DOHH2 (cell line): ENCODE results near the gene SLC7A4.

Experiments used
- H3F3A ChIP-seq: fragments of 200-600 bp; sonication (generic), shearing (Covaris generic); 2 replicates; pipeline ENCODE4 v1.6.0; 2016; ENCODE audit warnings: antibody characterized with exemption, mild to moderate bottlenecking; ENCODE audit not compliant: control insufficient read depth, insufficient read depth
- H3K27ac ChIP-seq: fragments of 200-600 bp; sonication (generic); 2 replicates; pipeline ENCODE4 v1.5.1; 2014; ENCODE audit warnings: low read depth, mild to moderate bottlenecking, low read length, moderate library complexity
- H3K27me3 ChIP-seq: fragments of 200-600 bp; sonication (generic); 2 replicates; pipeline ENCODE4 v1.6.1; 2014; ENCODE audit warnings: mild to moderate bottlenecking, low read length, mixed read lengths; ENCODE audit not compliant: control insufficient read depth
- H3K36me3 ChIP-seq: fragments of 200-600 bp; sonication (generic); 2 replicates; pipeline ENCODE4 v1.6.1; 2014; ENCODE audit warnings: mild to moderate bottlenecking, low read length, moderate library complexity, mixed read lengths; ENCODE audit not compliant: control insufficient read depth
- H3K4me1 ChIP-seq: fragments of 200-600 bp; sonication (generic); 2 replicates; pipeline ENCODE4 v1.6.1; 2014; ENCODE audit warnings: mild to moderate bottlenecking, low read length, mixed read lengths; ENCODE audit not compliant: control insufficient read depth
- H3K4me2 ChIP-seq: fragments of 200-600 bp; sonication (generic); 2 replicates; pipeline ENCODE4 v1.6.0; 2014; ENCODE audit warnings: mild to moderate bottlenecking, low read length, moderate library complexity
- H3K4me3 ChIP-seq: fragments of 200-600 bp; sonication (generic); 2 replicates; pipeline ENCODE4 v1.5.1; 2014; ENCODE audit warnings: mild to moderate bottlenecking, low read length, mixed read lengths
- H3K79me2 ChIP-seq: fragments of 200-600 bp; sonication (generic); 2 replicates; pipeline ENCODE4 v1.6.1; 2014; ENCODE audit warnings: mild to moderate bottlenecking, low read length, mixed read lengths; ENCODE audit not compliant: control insufficient read depth
- H3K9me2 ChIP-seq: fragments of 200-600 bp; sonication (generic); replicated peaks from 2 replicates; pipeline ENCODE4 v1.6.1; 2014; ENCODE audit warnings: mild to moderate bottlenecking, low read length, mixed read lengths; ENCODE audit not compliant: control insufficient read depth
- H3K9me3 ChIP-seq: fragments of 200-600 bp; sonication (generic); 2 replicates; pipeline ENCODE4 v1.6.1; 2014; ENCODE audit warnings: antibody characterized with exemption, low read length, mixed read lengths; ENCODE audit not compliant: control insufficient read depth, insufficient read depth
- H4K20me1 ChIP-seq: fragments of 200-600 bp; sonication (generic); 2 replicates; pipeline ENCODE4 v1.6.0; 2014; ENCODE audit warnings: low read depth, mild to moderate bottlenecking, antibody characterized with exemption, low read length, moderate library complexity; ENCODE audit not compliant: control insufficient read depth, insufficient read depth
- CTCF ChIP-seq: fragments of 200-600 bp; sonication (generic); IDR thresholded peaks from one replicate; pipeline ENCODE4 v1.5.1; 2014; ENCODE audit warnings: antibody characterized with exemption, mild to moderate bottlenecking, low read depth, low read length; ENCODE audit not compliant: poor library complexity, severe bottlenecking
- EZH2phosphoT487 ChIP-seq: fragments of 200-600 bp; sonication (generic); IDR thresholded peaks from 2 replicates; pipeline ENCODE4 v1.6.1; 2017; ENCODE audit warnings: borderline replicate concordance, mild to moderate bottlenecking, antibody characterized with exemption, low read length, moderate library complexity, mixed read lengths

The SLC7A4 gene

GRCh38 chr22:20990184-20991180 lies 41.9 kb downstream of the SLC7A4 start:
- H3K4me3 ChIP-seq: no peak overlapping the region
- no peak overlapping the region for H3K27ac ChIP-seq
- H3F3A ChIP-seq: no peaks in the 10 kb centered on the region
- TF ChIP-seq CTCF: no peak
- no peak for TF ChIP-seq EZH2phosphoT487
- H3K4me2 ChIP-seq: no peak overlapping the region
- H3K9me3 ChIP-seq: no peaks in the 10 kb centered on the region
- peaks cover 8% of the 10 kb centered on the region for H3K4me1 ChIP-seq
- H3K27me3 ChIP-seq: no peaks in the 10 kb centered on the region
- no peaks in the 10 kb centered on the region for H3K79me2 ChIP-seq
- H3K9me2 ChIP-seq: no peaks in the 10 kb centered on the region
- peaks cover 55% of the 10 kb centered on the region for H3K36me3 ChIP-seq
- no peaks in the 10 kb centered on the region for H4K20me1 ChIP-seq

GRCh38 chr22:20989323-20990138 lies 42.8 kb downstream of the SLC7A4 start:
- H3K4me2 ChIP-seq: no peak overlapping the region
- no peaks in the 10 kb centered on the region for H3F3A ChIP-seq
- no peaks in the 10 kb centered on the region for H3K9me3 ChIP-seq
- H3K9me2 ChIP-seq: no peaks in the 10 kb centered on the region
- peaks cover 57% of the 10 kb centered on the region for H3K36me3 ChIP-seq
- no peaks in the 10 kb centered on the region for H3K27me3 ChIP-seq
- H3K27ac ChIP-seq: no peak overlapping the region
- H3K79me2 ChIP-seq: 0 out of 2 replicates have a peak, but pooled peaks cover under 1% of the 10 kb centered on the region
- H3K4me3 ChIP-seq: no peak overlapping the region
- peaks cover 8% of the 10 kb centered on the region for H3K4me1 ChIP-seq
- no peaks in the 10 kb centered on the region for H4K20me1 ChIP-seq
- TF ChIP-seq CTCF: no peak
- TF ChIP-seq EZH2phosphoT487: no peak

- Histone ChIP-seq H3F3A (no peaks in the 10 kb centered on the region), H3K36me3 (peaks cover 65% of the 10 kb centered on the region), H3K4me3 (no peak overlapping the region), H3K9me3 (no peaks in the 10 kb centered on the region), H3K27ac (no peak overlapping the region), H4K20me1 (no peaks in the 10 kb centered on the region), H3K9me2 (no peaks in the 10 kb centered on the region), H3K79me2 (peaks cover 8% of the 10 kb centered on the region), H3K4me1 (peaks cover 8% of the 10 kb centered on the region), H3K27me3 (no peaks in the 10 kb centered on the region), H3K4me2 (no peak overlapping the region)
- TF ChIP-seq EZH2phosphoT487 (no peak), CTCF (no peak)
These were observed 43.6 kb downstream of the SLC7A4 start for GRCh38 chr22:20988573-20989322.
